HTERT RPE-1 (cell line): Measurements from ENCODE around the gene PDE8A.

ENCODE experiments used
- in situ Hi-C: fragments of 300-500 bp; cut with MboI; formaldehyde crosslinking; loops from 4 replicates; pipeline ENCODE4 v1.14.3; 2020; ENCODE audit warnings: low sequenced_read_pairs

Gene PDE8A

GRCh38 chr15:84981711-84982300 is at the start of gene PDE8A:
Gene PDE8A, plus strand, starts transcription at chr15:84981856. Its CDS starts 307 bp downstream, at chr15:84982163.
- in situ Hi-C loops = no loop called here

- in situ Hi-C loops = no loop called here
Observed at GRCh38 chr15:84934942-84935729, 46.5 kb upstream of the PDE8A start.

GRCh38 chr15:84937144-84937543 is 44.5 kb upstream of the PDE8A start:
- in situ Hi-C loops = no loop called here

GRCh38 chr15:84938726-84939125 is 42.9 kb upstream of the PDE8A start:
- in situ Hi-C loops = no loop called here

GRCh38 chr15:84940399-84940798 is 41.3 kb upstream of the PDE8A start:
- in situ Hi-C loops = no loop called here

- in situ Hi-C loops = no loop called here
Observed at GRCh38 chr15:84942456-84942855, 39.2 kb upstream of the PDE8A start.

GRCh38 chr15:84944311-84944710 is 37.3 kb upstream of the PDE8A start:
- in situ Hi-C loops = no loop called here

GRCh38 chr15:84944861-84945260 is 36.8 kb upstream of the PDE8A start:
- in situ Hi-C loops = no loop called here

- in situ Hi-C loops = no loop called here
Observed at GRCh38 chr15:84946772-84947489, 34.7 kb upstream of the PDE8A start.

- in situ Hi-C loops = no loop called here
Observed at GRCh38 chr15:84947947-84948830, 33.5 kb upstream of the PDE8A start.

- in situ Hi-C loops = no loop called here
Observed at GRCh38 chr15:84949043-84949442, 32.6 kb upstream of the PDE8A start.

GRCh38 chr15:84949845-84950569 is 31.6 kb upstream of the PDE8A start:
- in situ Hi-C loops = no loop called here

- in situ Hi-C loops = no loop called here
Observed at GRCh38 chr15:84950570-84951111, 31.0 kb upstream of the PDE8A start.

- in situ Hi-C loops = no loop called here
Observed at GRCh38 chr15:84951736-84952135, 29.9 kb upstream of the PDE8A start.

GRCh38 chr15:84953136-84953535 is 28.5 kb upstream of the PDE8A start:
- in situ Hi-C loops = no loop called here

GRCh38 chr15:84953726-84954125 is 27.9 kb upstream of the PDE8A start:
- in situ Hi-C loops = no loop called here

GRCh38 chr15:84955089-84955848 is 26.4 kb upstream of the PDE8A start:
- in situ Hi-C loops = no loop called here

GRCh38 chr15:84956199-84956598 is 25.5 kb upstream of the PDE8A start:
- in situ Hi-C loops = no loop called here

- in situ Hi-C loops = no loop called here
Observed at GRCh38 chr15:84960391-84961113, 21.1 kb upstream of the PDE8A start.
